Kidney glomerular epithelial cell (primary cell): ENCODE measurements around the gene MUSK.
A peak's percentile ranks its signal among the peaks of the same experiment; 100 is the strongest.
"Not testable (repeated sequence)": the region's sequence is repeated elsewhere in the genome, so short reads cannot be mapped to it uniquely, and the experiment has no call there.

ENCODE experiments used
- DNase-seq: peaks from one replicate; lab custom pipeline; 2025; lab: John Stamatoyannopoulos, UW

MUSK gene

DNA sequence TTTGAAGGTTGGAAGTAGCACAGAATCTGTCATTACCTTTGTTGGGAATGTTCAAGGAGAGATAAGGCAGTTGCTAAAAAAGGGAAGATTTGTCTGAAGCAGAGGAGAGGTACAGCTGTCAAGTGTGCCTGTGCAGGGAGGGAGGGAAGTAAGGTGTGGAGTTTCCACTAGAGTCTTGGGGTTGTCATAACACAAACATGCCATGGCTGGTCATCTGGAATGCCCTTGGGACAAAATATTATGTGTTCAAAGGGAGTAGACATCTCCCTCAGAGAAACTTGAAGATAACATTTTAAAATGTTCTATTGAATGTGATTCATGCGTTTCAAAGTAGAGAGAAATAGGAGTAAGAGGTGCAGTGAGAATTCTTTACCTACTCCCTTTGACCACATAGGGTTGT, 95.0 kb downstream of the MUSK start:
- peak; percentile 27 for DNase-seq

DNA sequence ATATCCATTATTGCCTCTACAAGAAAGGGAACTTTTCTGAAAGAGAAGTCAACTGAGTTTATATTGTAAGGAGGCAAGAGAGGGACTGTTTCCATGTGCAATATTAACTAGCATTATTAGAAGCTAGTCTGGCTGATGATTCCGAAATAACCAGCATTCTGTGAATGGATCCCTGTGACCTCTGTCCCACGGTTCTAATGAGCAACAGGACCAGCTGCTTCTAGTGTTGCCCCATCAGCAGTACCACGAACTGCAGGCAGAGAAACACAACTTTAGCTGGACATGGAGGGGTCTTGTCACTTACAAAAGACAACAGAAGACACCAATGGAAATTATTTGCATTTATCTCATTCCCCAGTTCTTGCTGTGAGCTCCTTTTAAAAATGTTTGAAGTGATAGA, 95.4 kb downstream of the MUSK start:
- DNase-seq, result no peak

DNA sequence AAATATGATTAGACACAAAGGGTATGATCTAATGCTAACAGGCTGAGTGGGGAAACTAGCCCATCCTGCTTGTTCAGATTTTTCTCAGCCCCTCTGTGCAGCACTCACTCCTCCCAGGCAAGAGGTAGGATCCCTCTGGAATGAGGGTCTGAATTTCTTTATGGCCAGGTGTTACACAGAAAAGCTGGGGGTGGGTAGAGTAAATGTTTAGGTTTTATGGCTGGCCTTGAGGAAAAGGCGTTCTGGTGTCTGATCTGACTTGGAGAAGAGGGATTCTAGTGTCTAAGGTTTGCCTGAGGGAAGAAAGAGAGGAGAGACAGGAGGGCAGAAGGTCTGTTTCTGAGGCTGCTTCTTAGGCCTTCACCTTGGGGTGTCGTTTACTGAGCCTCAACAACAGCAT, 97.3 kb downstream of the MUSK start:
- DNase-seq, result no peak

DNA sequence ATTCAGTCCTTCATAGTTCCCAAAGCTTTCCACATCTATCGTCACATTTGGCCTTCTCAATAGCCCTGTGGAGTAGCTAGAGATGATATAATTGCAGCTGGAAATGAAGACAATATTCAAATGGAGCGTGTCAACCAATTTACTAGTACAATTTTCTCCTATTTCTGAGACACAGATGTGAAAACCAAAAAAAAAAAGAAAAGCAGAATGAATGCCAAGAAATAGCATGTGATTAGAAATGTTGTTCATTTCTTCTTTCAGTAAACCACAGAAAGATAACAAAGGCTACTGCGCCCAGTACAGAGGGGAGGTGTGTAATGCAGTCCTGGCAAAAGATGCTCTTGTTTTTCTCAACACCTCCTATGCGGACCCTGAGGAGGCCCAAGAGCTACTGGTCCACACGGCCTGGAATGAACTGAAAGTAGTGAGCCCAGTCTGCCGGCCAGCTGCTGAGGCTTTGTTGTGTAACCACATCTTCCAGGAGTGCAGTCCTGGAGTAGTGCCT, 99.0 kb downstream of the MUSK start:
- no peak for DNase-seq

DNA sequence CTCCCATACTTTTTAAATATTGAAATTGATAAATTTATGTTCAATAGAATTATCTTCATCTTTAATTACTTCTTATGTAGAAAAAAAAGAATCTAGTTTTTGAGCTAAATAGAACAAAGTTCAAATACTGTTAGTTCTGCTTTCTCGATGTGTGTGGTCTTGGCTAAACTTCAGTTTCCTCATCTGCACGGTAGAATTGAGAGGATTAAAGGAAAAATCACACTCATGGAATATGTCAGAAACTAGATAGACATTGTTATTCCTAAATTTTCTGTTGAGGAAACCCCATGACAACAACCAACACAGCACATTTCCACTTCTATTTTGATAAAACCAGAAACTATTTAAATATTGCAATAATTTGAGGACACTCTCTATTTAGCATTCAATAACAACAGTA, 100.3 kb downstream of the MUSK start:
- DNase-seq, result no peak

DNA sequence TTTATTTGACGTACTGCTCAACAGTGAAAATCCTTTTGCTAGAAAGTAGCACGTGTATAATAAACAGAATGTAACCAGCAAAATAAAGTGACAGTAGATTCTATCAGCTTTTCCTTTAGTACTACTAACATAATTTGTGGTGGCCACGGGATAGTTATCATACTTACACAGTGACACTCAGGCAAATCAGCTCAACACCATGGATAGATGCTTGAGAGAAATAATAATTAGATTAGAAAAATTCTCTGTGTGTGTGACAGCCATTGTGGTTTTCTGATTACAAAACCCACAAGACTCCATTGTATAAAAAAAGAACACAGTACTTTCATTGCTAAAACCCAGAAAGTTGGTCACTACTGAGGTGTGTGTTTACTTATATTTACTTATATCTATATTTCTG, 101.1 kb downstream of the MUSK start:
- DNase-seq, result peak; percentile 3

DNA sequence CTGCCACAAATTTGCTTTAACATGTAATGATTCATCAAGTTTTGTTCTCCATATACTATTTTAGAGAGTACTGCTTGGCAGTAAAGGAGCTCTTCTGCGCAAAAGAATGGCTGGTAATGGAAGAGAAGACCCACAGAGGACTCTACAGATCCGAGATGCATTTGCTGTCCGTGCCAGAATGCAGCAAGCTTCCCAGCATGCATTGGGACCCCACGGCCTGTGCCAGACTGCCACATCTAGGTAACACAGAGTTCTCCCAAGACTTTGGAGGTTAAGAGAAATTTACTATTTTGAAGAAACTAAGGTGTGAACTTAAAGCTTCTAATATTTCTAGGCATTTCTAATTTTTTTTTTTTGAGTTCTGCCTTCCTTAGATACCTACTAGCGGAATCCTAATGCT, 107.1 kb downstream of the MUSK start:
- no peak for DNase-seq

DNA sequence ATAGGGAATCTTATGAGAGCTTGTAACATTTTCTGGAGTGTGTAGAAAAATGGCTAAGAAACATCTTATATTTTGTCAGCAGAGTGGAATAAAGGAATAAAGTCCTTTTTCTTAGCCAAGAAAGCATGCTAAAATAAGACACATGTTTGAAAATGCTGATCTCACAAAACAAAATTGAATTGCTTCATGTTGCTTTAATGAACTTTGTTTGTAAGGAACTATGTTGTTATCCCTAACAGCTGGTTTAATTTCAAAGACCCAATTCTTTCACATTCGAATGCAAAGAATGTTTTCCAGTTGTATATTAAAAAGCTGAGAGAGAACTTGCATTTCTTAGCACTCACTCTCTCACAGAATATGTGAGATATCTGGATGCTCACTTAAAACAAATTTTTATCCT, 107.6 kb downstream of the MUSK start:
- DNase-seq, result no peak

DNA sequence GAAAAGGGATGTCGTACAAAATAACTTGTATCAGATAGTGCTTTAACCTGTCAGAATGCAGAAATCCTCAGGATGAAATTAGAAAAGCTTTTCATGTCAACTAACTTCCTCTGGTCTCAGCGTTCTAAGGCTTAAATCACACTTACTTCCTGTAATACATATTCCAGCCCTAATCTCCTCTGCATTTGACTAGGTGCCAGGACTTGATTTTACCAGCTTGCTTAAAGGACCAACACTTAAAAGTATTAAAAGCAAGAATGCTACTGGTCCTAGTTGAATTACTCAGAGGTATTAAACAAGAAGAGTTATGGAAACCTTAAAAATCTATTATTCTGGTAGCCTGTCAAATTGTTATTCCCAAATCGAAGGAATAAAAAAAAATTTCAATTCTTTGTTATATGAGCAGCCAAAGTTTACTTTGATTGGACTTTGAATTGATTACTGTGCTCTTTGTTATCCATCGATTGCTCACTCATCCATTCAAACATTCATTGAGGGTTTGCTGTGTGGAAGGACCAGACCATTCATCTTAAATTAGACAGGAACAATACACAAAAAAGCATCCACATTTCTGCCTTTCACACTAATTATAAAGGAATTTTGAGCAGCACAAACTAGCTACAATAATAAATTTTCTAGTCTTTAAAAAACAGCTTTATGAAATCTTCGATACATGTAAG, 108.7 kb downstream of the MUSK start:
- no peak for DNase-seq

DNA sequence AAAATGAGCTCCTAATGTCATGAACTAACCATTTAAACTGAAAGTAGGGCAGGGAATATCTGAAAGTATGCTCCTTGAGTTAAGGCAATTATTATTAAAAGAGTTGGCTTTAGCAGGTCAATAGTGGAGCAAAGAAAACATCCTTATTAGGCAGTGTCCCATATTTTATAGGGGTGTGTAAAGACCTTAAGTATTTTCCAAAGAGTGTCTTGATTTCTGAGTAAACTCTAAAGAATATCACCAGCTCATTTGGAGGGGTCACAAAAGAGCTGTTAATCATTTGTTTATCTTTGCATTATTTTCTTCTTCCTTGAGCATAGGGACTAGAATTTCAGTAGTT, 109.3 kb downstream of the MUSK start:
- no peak for DNase-seq

DNA sequence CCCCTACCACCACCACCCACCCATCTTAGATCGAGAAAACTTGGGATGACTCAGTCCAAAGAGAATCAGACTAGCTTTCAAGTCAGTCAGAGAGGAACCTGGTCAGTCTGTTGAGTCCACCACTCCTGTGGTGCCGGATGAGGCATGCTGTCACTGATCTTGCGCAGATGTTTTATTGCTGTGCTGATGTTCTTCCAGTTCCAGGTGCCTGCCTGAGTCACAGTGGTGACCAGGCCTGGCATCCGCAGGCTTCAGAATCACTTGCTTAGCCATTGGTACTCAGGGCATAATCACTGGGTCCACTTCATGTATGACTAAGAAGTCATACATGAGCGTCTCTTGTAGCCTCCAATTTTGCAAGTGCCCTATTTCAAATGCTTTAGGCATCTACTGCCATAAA, 114.1 kb downstream of the MUSK start:
- no peak for DNase-seq

DNA sequence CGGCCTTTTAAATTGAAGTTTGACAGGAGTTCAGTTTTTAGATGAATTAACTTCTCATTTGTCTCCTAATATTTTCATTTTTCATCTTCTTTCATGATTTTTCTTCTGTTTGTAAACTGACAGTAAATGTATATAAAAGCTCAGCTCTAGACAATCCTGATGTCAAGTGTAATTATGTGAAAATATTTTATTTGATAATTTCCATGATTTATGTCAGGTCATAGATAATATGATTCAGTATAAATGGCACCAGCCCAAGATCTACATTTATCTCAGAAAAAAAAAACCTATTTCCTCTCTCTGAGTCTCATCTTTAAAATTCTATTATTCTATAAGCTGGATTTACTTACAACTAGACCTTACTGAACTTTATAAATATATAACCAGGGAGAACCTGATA, 115.7 kb downstream of the MUSK start:
- no peak for DNase-seq

DNA sequence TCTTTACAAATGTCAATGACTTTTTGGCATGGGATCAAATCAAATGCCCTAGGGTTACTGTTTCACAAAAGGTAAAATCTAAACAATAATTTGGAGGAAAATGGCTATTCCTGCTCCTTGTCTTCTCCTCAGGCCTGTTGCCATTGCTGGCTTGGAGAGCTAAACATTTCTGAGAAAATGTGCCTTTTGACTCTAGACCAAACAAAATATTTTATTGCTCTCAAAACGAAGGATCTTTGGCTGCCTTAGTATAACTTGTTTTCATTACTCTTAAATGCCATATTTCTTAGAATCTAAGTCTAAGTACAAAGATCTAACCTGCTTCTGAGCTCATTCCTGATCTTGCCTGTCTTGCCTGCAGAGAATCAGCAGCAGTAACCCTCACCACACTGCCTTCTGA, 116.6 kb downstream of the MUSK start:
- DNase-seq, result no peak

DNA sequence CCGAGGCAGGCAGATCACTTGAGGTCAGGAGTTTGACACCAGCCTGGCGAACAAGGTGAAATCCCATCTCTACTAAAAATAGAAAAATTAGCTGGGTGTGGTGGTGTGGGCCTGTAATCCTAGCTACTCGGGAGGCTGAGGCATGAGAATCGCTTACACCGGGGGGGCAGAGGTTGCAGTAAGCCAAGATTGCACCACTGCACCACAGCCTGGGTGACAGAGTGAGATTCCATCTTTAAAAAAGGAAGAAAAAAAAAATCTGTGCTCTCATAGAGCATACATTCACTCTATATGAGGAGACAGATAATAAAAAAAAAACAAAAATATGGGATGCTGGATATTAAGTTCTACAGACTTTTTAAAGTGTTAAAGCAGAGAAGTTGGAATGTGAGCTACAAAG, 119.8 kb downstream of the MUSK start:
- not testable (repeated sequence) for DNase-seq

DNA sequence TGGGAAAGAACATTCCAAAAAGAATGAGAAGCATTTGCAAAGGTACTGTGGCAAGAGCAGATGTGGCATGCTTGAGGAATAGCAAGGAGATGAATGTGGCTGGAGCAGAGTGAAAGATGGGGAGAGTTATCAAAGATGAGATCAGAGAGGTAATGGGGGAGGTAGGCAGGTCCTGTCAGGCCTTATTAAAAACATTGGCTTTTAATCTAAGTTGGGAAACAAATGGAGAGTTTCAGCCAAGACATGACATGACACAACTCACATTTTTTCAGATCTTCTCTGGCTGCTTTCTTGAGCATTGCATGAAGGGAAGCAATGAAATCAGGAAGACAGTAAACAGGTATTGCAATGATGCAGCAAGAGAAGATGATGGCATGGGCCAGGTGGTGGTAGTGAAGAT, 120.3 kb downstream of the MUSK start:
- DNase-seq, result no peak

DNA sequence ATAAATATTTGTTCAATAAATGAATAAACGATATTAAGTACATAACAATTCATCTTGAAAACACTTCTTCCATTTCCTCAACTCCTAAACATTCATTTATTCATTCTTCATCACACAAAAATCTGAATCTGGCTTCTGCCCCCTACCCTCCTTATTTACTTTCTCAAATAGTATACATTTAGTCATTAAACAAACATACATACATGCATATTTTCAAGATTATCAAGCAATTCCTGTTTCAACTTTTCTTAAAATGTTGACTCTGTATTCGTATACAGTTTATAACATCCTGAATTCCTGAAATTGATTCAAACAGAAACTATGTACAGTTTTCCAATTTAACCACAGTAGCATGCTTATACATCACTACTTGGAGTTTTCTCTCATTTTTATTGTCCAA, 129.0 kb downstream of the MUSK start:
- no peak for DNase-seq

DNA sequence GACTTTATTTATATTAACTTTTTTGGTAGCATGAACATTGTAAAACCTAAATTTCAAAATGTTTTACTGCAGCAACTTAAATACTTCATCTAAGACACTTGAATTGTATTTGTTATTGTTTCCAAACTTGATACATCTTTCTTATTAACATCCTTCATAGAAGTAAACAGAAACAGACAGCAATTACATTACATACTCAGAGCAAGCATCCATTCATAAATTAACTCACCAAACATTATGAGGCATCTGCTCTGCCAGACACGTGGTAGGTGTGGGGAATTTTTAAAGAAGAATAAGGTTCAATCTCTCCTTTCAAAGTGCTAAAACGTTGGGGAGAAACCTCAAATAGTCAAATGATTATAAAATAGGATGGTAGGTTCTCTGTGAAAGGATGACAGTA, 130.8 kb downstream of the MUSK start:
- DNase-seq, result no peak

DNA sequence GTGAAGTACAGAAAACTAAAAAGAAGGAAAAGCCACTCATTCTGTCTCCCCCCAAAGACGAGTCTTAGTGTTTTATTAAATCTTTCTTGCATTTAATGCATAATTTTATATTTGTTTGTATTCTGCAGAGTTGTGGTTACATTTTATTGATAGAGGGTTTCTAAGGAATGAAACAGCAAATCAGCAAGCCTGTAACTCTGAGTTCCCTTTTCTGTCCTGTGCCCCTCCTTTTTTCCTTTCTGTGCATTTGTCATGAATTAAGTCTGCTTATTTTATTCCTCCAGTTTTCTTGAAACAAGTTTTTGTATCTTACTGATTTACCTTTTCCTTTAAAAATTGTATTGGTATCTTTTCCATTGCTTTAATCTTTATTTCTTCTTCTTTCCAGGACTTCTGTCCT, 132.8 kb downstream of the MUSK start:
- no peak for DNase-seq

DNA sequence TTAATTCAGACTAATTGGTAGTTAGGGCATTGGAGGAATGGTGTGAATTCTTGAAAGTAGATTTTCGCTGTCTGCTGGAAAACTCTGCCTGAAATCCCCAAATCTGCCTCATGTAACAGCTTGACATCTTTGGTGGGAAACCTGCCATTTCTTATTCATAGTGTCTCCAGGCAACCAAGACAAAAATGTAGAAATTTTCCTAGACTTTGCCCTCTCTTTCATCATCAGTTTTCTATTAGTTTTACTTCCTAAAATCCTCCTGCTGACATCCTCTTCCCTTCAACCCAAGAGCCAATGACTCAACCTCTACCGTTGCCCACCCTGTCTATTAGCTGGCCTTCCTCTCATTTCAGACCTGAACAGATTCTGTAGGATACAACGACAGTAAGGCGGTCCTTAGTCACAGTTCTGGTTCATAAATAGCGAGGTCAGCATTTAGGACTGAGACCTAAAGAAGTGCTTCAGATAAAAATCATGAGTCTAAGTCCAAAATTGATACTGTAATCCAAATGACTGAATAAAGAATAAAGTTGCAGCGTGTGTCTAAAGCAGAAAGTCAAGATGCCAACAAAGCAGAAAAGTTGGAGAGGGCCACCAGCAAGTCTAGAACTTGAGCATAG, 133.9 kb downstream of the MUSK start:
- DNase-seq, result no peak

DNA sequence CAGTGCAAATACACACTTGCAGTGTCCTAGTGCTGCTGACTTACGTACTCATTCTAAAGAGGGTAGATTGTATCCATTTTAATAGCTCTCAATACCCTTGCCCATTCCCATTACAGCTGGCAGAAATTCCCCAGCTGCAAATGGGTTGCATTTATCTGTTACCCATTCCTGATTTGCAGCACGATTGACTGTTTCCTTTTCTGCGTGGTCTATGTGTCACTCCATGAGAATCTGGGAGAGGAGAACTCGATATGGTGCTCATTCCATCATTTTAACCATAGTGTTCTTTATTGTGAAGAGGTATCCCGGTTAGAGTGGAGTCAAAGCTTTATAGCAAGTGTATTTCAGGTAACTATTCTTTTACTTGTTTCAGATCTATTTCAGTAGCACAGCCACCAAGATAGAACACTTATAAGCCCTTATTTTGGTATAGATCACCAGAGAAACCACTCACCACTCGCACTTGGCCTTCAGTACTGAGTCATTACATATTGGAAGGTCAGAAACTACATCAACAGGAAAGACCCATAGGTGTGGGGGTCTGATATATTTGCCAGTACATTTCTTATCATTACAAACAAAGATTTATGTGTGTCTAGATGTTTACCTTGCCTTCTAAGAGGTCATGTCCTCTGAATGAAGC, 139.5 kb downstream of the MUSK start:
- DNase-seq, result no peak

DNA sequence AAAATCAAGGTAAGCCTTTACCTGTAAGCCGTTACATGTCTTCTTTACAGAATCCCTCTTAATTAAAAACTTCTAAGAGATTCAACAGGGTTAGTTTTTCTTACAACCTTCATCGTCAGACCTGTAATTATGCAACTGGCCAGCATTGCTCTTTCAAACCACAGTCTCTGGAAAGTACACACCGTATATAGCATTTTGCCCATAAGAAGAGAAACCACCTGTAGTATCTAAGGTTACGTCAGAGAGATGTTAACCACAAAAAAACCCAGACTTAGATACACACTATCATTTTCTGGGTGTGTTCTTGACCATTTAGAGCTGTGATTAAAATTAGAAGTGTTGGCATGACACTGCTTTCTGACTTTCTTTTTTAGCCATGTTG, 140.0 kb downstream of the MUSK start:
- DNase-seq, result no peak

DNA sequence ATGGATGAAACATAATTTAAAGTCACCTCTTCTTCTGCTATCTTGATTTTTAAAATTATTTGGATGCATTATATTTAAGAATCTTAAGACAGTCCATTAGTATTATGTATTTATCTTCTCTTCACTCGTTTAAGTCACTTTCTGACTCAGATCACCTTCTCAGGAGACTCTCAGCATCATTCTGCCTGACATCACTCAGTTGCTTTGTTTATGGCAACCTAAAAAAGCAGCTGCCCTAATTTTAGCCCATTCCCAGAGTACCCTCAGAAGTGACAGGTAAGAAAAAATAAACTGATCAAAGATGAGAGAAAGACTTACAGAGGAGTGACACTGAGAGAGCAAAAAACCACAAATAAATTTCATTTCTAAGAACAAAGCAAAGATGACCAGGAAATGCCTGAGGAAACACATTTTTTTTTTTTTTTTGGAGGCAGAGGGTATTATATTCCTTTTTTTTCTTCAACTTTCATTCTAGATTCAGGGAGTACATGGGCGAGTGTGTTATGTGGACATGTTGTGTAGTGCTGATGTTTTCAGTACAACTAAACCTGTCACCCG, 140.5 kb downstream of the MUSK start:
- DNase-seq, result no peak

DNA sequence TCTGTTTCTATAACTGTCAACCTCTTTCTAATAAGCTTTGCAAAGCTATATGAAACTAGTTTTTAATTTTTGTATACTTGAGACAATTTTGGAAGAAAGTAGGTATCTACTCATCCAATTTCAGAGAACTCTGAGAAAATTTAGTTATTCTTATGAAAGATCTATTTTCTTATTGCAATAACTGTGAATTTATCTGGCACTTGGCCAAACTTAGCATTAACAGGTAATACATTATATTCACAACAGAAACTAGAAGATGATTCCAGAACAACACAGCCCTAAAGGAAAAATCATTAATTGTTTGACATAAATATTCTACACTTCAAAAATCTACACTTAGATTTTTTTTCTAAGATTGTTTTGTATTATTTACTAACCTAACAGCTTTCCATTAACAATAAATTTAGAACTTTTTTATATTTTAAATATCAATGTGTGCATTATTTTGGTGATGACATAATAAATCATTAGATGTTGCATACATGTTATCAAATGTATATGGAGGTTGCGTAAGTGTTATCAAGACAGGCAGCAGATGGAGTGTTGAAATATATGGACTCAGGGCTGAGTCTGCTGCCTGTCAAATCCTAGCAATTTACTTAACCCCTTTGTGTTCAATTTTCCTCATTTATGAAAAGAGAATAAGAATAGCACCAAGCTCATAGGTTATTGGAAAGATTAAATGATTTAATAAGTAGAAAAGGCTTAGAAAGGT, 141.8 kb downstream of the MUSK start:
- no peak for DNase-seq
